Astrocyte (in vitro differentiated cells and primary cell): Measurements from ENCODE around the gene RTEL1. TPM values are rescaled to one million over a fixed set of nuclear protein-coding genes. Genes with fewer than 3 reads are reported as not detected.
"Not testable (repeated sequence)": the region's sequence is repeated elsewhere in the genome, so short reads cannot be mapped to it uniquely, and the experiment has no call there.

Experiments used
- DNase-seq: peaks from one replicate; pipeline ENCODE4 v3.0.0-alpha.2; 2010; ENCODE audit warnings: low read depth
- FAIRE-seq: peaks from 2 replicates; lab custom pipeline; 2011; peaks lifted over from hg19 to GRCh38; lab: Jason Lieb, UNC
- H2AFZ ChIP-seq: 2 replicates; pipeline ENCODE4 v1.6.0; 2012; ENCODE audit warnings: low read depth, low read length, inconsistent platforms
- H3K27ac ChIP-seq: 2 replicates; pipeline ENCODE4 v1.5.1; 2011; ENCODE audit warnings: low read depth, low read length, inconsistent platforms
- H3K27me3 ChIP-seq: 2 replicates; pipeline ENCODE4 v1.6.0; 2011; ENCODE audit warnings: low read length, inconsistent platforms; ENCODE audit not compliant: insufficient read depth
- H3K36me3 ChIP-seq: 2 replicates; pipeline ENCODE4 v1.5.1; 2011; ENCODE audit warnings: low read length, inconsistent platforms; ENCODE audit not compliant: insufficient read depth
- H3K4me1 ChIP-seq: 2 replicates; pipeline ENCODE4 v1.5.1; 2011; ENCODE audit warnings: low read length, inconsistent platforms; ENCODE audit not compliant: insufficient read depth
- H3K4me2 ChIP-seq: 2 replicates; pipeline ENCODE4 v1.6.0; 2012; ENCODE audit warnings: low read length, inconsistent platforms
- H3K4me3 ChIP-seq: 2 replicates; pipeline ENCODE4 v1.5.1; 2011; ENCODE audit warnings: low read depth, mild to moderate bottlenecking, low read length, inconsistent platforms; ENCODE audit not compliant: insufficient read depth
- H3K79me2 ChIP-seq: 2 replicates; pipeline ENCODE4 v1.6.0; 2012; ENCODE audit warnings: mild to moderate bottlenecking, low read length, inconsistent platforms; ENCODE audit not compliant: insufficient read depth
- H3K9ac ChIP-seq: 2 replicates; pipeline ENCODE4 v1.6.0; 2012; ENCODE audit warnings: mild to moderate bottlenecking, low read length, inconsistent platforms
- H3K9me3 ChIP-seq: 2 replicates; pipeline ENCODE4 v1.5.1; 2012; ENCODE audit warnings: low read depth, mild to moderate bottlenecking, low read length, inconsistent platforms; ENCODE audit not compliant: insufficient read depth
- H4K20me1 ChIP-seq: 2 replicates; pipeline ENCODE4 v1.6.0; 2012; ENCODE audit warnings: low read length, inconsistent platforms; ENCODE audit not compliant: insufficient read depth
- H3K27ac Mint-ChIP-seq: one replicate; pipeline ENCODE4 v1.8.0; 2021; ENCODE audit warnings: mild to moderate bottlenecking, mixed read lengths; ENCODE audit not compliant: unreplicated experiment
- H3K27me3 Mint-ChIP-seq: one replicate; pipeline ENCODE4 v1.8.0; 2021; ENCODE audit warnings: low read depth, mixed read lengths; ENCODE audit not compliant: unreplicated experiment
- H3K36me3 Mint-ChIP-seq: one replicate; pipeline ENCODE4 v1.8.0; 2021; ENCODE audit warnings: low read depth, mixed read lengths; ENCODE audit not compliant: unreplicated experiment
- H3K4me1 Mint-ChIP-seq: one replicate; pipeline ENCODE4 v1.8.0; 2021; ENCODE audit warnings: low read depth, mixed read lengths; ENCODE audit not compliant: unreplicated experiment
- H3K4me3 Mint-ChIP-seq: one replicate; pipeline ENCODE4 v1.8.0; 2021; ENCODE audit warnings: mild to moderate bottlenecking, moderate library complexity, mixed read lengths; ENCODE audit not compliant: unreplicated experiment
- H3K9me3 Mint-ChIP-seq: one replicate; pipeline ENCODE4 v1.8.0; 2021; ENCODE audit warnings: mild to moderate bottlenecking, mixed read lengths; ENCODE audit not compliant: unreplicated experiment
- EZH2 ChIP-seq: IDR thresholded peaks from 2 replicates; pipeline ENCODE4 v1.6.1; 2012; ENCODE audit warnings: mild to moderate bottlenecking, low read length, inconsistent platforms; ENCODE audit not compliant: insufficient read depth
- total RNA-seq: library from RNA; stranded (reverse); gene quantifications from 2 replicates; pipeline ENCODE4 v1.2.1, GENCODE V29; 2021
- TF ChIP-seq, protein P1 (sequence below): IDR thresholded peaks from 2 replicates; pipeline ENCODE4 v1.5.1; 2011; ENCODE audit warnings: low read depth, mild to moderate bottlenecking, inconsistent platforms, low read length, moderate library complexity; ENCODE audit not compliant: insufficient read depth

Gene RTEL1
- total RNA-seq, 1 donor from 2014 or later: 15.5 TPM

DNA sequence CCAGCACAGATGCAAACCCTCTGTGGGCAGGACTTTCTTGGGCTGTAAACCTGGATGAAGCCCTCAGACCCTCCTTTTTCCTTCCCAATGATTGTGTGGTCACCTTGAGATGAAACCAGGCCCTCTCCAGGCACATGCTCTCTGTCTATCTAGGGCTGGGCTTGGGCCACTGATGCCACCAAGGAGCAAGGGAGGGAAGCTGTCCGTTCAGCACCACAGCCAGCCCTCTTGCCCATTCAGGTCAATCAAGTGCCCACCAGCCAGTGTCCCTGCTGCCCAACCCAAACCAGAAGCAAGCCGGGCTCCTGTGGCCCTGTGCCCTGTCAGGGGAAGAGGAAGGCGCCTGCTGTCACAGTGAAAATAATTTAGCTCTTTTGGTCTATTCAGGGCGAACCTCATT, 12.9 kb upstream of the RTEL1 start:
- TF ChIP-seq, protein P1, sequence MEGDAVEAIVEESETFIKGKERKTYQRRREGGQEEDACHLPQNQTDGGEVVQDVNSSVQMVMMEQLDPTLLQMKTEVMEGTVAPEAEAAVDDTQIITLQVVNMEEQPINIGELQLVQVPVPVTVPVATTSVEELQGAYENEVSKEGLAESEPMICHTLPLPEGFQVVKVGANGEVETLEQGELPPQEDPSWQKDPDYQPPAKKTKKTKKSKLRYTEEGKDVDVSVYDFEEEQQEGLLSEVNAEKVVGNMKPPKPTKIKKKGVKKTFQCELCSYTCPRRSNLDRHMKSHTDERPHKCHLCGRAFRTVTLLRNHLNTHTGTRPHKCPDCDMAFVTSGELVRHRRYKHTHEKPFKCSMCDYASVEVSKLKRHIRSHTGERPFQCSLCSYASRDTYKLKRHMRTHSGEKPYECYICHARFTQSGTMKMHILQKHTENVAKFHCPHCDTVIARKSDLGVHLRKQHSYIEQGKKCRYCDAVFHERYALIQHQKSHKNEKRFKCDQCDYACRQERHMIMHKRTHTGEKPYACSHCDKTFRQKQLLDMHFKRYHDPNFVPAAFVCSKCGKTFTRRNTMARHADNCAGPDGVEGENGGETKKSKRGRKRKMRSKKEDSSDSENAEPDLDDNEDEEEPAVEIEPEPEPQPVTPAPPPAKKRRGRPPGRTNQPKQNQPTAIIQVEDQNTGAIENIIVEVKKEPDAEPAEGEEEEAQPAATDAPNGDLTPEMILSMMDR: no peak
- TF ChIP-seq EZH2: no peak
- Histone ChIP-seq H3K79me2 (no peaks in the 10 kb centered on the region), H3K36me3 (no peaks in the 10 kb centered on the region), H3K9me3 (no peaks in the 10 kb centered on the region), H3K4me2 (no peak overlapping the region), H4K20me1 (peaks cover 15% of the 10 kb centered on the region), H3K4me1 (peaks cover 6% of the 10 kb centered on the region), H3K9ac (no peak overlapping the region), H3K4me3 (no peak overlapping the region), H3K27me3 (no peaks in the 10 kb centered on the region), H2AFZ (no peak overlapping the region), H3K27ac (no peak overlapping the region)
- DNase-seq (no peak), FAIRE-seq (no peak)
- Mint-ChIP-seq H3K36me3 (peaks cover 8% of the 10 kb centered on the region), H3K4me1 (no peaks in the 10 kb centered on the region), H3K27ac (no peak overlapping the region), H3K9me3 (no peaks in the 10 kb centered on the region), H3K27me3 (peaks cover 6% of the 10 kb centered on the region), H3K4me3 (no peak overlapping the region)

DNA sequence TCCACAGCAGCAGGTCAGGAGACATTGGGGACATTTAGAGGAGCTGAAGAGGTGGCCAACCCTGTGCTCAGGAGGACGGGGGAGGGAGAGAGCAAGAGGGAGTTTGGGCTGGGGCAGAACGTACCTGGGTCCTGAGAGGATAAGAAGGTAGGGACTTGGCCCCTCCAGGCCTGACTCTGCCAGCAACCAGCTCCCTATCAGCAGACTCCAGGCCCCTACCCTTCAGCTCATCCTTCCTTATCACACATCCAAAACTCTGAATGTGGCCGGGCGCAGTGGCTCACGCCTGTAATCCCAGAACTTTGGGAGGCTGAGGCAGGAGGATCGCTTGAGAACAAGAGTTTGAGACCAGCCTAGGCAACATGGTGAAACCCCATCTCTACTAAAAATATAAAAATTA, 9.9 kb upstream of the RTEL1 start:
- H3K4me3 ChIP-seq: no peak overlapping the region
- H3K79me2 ChIP-seq: peaks cover 6% of the 10 kb centered on the region
- no peaks in the 10 kb centered on the region for H3K9me3 Mint-ChIP-seq
- H4K20me1 ChIP-seq: peaks cover 27% of the 10 kb centered on the region
- FAIRE-seq (no peak), DNase-seq (no peak)
- H3K9me3 ChIP-seq: no peaks in the 10 kb centered on the region
- H3K4me3 Mint-ChIP-seq: no peak overlapping the region
- peaks cover 8% of the 10 kb centered on the region for H3K36me3 Mint-ChIP-seq
- no peaks in the 10 kb centered on the region for H3K36me3 ChIP-seq
- H3K4me1 ChIP-seq: peaks cover 10% of the 10 kb centered on the region
- H3K4me1 Mint-ChIP-seq: no peaks in the 10 kb centered on the region
- no peak overlapping the region for H3K27ac Mint-ChIP-seq
- H2AFZ ChIP-seq: no peak overlapping the region
- H3K27me3 ChIP-seq: no peaks in the 10 kb centered on the region
- H3K27ac ChIP-seq: no peak overlapping the region
- H3K27me3 Mint-ChIP-seq: peaks cover 6% of the 10 kb centered on the region
- no peak overlapping the region for H3K9ac ChIP-seq
- TF ChIP-seq, protein P1: no peak
- no peak for TF ChIP-seq EZH2
- H3K4me2 ChIP-seq: no peak overlapping the region

DNA sequence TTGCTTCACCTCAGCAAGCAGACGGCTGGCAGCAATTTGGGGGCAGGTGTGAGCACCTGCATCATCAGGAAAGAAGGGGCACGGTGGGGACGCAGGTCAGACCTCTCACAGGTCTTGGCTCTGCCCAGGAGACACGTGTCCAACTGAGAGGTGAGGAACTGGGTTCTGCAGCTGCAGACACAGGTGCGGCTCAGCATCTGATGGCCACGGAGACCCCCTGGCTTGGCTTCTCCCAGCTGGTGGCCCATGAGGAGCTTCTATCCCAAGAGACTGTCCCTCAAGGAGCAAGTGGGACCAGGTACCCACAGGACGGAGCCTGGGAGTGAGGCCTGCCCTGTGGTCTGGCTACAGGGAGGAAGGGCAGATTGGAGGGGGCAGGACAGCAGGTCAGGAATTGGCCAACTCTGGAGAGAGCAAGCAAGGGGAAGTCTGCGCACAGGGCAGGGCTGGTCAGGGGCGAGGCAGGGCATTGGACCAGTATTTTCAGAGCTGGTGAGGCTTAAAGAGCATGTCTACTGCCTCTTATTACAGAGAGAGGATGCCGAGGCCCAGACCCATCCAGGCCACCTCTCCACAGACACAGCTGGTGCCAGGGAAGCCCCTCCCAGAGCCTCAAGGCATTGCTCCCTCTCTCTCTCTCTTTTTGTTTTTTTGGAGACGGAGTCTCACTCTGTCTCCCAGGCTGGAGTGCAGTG, 9.1 kb upstream of the RTEL1 start:
- no peak for DNase-seq
- Mint-ChIP-seq H3K27ac (no peak overlapping the region), H3K4me3 (no peak overlapping the region), H3K9me3 (no peaks in the 10 kb centered on the region), H3K4me1 (peaks cover 1% of the 10 kb centered on the region), H3K36me3 (peaks cover 8% of the 10 kb centered on the region), H3K27me3 (peaks cover 6% of the 10 kb centered on the region)
- Histone ChIP-seq H3K9me3 (no peaks in the 10 kb centered on the region), H2AFZ (no peak overlapping the region), H3K4me1 (peaks cover 10% of the 10 kb centered on the region), H4K20me1 (peaks cover 27% of the 10 kb centered on the region), H3K4me2 (no peak overlapping the region), H3K27me3 (no peaks in the 10 kb centered on the region), H3K79me2 (peaks cover 6% of the 10 kb centered on the region), H3K27ac (no peak overlapping the region), H3K9ac (no peak overlapping the region), H3K4me3 (no peak overlapping the region), H3K36me3 (no peaks in the 10 kb centered on the region)
- FAIRE-seq: no peak
- TF ChIP-seq EZH2: no peak
- TF ChIP-seq, protein P1: no peak

DNA sequence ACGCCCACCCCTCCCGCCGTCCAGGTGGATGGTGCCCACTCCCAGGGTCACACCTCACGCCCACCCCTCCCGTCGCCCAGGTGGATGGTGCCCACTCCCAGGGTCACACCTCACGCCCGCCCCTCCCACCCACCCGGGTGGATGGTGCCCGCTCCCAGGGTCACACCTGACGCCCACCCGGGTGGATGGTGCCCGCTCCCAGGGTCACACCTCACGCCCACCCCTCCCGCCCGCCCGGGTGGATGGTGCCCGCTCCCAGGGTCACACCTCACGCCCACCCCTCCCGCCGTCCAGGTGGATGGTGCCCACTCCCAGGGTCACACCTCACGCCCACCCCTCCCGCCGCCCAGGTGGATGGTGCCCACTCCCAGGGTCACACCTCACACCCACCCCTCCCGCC, 7.6 kb upstream of the RTEL1 start:
- H3K36me3 Mint-ChIP-seq, H3K79me2 ChIP-seq, H3K9me3 ChIP-seq, H3K4me3 Mint-ChIP-seq, H3K4me2 ChIP-seq, H3K4me1 Mint-ChIP-seq, H3K36me3 ChIP-seq, H3K9me3 Mint-ChIP-seq, H2AFZ ChIP-seq, H3K4me1 ChIP-seq, FAIRE-seq, H3K27ac ChIP-seq, H3K27me3 ChIP-seq, DNase-seq, H3K9ac ChIP-seq, H3K27ac Mint-ChIP-seq, H3K27me3 Mint-ChIP-seq, H3K4me3 ChIP-seq: not testable (repeated sequence)
- peaks cover 27% of the 10 kb centered on the region for H4K20me1 ChIP-seq
